ENCODE measurements around the gene SDR39U1.
A peak's percentile ranks its signal among the peaks of the same experiment; 100 is the strongest.
"Not testable (repeated sequence)": the region's sequence is repeated elsewhere in the genome, so short reads cannot be mapped to it uniquely, and the experiment has no call there.

SDR39U1 gene, protein sequence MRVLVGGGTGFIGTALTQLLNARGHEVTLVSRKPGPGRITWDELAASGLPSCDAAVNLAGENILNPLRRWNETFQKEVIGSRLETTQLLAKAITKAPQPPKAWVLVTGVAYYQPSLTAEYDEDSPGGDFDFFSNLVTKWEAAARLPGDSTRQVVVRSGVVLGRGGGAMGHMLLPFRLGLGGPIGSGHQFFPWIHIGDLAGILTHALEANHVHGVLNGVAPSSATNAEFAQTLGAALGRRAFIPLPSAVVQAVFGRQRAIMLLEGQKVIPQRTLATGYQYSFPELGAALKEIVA

DNA sequence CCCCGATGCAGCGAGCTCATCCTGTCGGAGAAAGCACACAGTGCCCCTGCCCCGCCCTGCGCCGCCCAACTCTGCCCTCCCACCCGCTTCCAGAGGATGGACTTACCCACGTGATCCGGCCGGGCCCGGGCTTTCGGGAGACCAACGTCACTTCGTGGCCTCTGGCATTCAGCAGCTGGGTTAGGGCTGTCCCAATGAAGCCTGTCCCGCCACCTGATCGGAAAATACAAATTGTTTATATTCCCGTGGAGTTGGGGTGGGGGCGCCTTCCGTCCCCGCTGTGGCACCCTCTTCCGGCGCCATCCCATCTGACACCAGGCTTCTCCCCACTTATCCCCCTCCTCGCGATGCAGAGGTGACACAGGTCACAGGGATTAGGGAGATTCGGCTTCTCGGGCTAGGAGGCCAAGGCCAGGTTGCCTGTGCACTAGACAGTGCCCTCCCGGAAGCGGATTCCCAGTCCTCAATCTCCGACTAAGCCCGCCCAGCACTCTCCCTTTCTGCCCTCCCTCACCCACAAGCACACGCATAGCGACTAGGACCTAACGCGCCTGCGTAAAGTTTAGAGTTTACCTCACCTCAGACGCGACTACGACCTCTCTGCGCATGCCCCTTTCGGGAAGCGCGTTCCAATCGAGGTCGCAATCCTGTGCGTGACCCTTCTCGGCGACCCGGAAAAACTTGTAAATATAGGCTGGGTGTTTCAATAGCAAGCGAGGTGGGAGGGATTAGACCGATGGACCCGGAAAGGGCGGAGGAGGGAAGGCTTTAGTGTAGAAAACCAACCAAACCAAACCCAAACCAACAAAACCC is at the start of gene SDR39U1:
Gene SDR39U1, minus strand, starts transcription at position 537 of the 813 bp plus-strand sequence. Its CDS starts 7 bp downstream, at position 530.
- peak; percentile 52 to 99 (median 95) for DNase-seq

DNA sequence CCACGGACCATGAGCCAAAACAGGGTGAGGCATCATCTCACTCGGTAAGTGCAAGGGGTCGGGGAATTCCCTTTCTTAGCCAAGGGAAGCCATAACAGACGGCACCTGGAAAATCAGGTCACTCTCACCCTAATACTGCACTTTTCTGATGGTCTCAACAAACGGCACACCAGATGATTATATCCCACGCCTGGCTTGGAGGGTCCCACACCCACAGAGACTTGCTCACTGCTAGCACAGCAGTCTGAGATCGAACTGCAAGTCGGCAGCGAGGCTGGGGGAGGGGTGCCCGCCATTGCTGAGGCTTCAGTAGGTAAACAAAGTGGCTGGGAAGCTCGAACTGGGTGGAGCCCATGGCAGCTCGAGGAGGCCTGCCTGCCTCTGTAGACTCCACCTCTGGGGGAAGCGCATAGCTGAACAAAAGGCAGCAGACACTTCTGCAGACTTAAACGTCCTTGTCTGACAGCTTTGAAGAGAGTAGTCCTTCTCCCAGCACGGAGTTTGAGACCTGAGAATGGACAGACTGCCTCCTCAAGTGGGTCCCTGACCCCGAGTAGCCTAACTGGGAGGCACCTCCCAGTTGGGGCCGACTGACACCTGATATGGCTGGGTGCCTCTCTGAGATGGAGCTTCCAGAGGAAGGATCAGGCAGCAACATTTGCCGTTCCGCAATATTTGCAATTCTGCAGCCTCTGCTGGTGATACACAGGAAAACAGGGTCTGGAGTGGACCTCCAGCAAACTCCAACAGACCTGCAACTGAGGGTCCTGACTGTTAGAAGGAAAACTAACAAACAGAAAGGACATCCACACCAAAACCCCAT is 49.2 kb upstream of the SDR39U1 start:
- not testable (repeated sequence) for DNase-seq

DNA sequence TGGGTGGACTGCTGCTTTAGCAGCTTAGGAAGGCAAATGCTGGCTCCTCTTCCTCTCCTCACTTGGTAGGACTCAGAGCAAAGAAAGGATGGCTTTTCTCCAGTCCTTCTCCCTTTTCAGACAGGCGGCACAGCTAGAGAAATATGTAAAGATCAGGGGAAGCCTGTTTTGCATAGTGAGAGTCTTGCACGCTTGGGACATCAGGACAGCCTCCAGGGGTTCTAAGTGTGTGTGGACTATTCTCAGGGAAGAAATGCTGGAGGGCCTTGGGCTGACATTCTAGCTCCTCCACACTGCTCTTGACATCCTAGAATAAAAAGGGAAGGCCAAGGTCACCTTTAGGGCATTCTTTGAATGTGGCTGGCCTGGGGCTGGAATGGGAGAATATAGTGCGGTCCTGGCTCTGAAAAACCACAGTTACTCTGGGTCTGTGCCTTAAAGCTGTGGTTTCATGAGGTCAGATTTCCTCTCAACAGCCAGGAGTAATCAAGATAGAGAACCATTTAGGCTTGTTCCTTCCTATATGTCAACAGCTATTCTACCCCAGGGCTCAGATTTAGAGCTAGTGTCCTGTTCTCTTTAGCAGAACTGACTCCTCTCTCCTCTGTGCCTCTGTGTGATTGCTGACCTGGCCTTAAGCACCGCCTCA is 41.2 kb upstream of the SDR39U1 start:
- no peak for DNase-seq

DNA sequence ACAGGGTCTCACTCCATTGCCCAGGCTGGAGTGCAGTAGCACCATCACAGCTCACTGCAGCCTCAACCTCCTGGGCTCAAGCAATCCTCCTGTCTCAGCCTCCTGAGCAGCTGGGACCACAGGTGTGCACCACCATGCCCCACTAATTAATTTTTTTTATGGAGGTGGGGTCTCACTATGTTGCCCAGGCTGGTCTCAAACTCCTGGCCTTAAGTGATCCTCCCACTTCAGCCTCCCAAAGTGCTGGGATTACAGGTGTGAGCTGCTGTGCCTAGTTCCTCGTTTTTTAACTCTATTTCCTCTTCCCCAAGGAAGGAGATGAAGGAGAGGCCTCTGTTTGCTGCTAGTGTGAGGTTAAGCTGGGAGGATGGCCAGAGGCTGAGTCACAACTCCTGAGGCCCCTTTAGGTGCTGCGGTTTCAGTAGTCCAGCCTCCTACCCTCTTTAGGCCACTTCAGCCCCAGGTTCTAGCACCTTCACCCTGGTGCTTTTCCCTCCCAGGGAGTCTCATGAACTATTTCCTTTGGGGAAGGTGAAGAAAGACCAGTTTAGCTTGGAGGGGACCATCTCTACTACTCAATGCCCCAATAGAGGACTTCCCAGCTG is 40.2 kb upstream of the SDR39U1 start:
- DNase-seq: not testable (repeated sequence)

DNA sequence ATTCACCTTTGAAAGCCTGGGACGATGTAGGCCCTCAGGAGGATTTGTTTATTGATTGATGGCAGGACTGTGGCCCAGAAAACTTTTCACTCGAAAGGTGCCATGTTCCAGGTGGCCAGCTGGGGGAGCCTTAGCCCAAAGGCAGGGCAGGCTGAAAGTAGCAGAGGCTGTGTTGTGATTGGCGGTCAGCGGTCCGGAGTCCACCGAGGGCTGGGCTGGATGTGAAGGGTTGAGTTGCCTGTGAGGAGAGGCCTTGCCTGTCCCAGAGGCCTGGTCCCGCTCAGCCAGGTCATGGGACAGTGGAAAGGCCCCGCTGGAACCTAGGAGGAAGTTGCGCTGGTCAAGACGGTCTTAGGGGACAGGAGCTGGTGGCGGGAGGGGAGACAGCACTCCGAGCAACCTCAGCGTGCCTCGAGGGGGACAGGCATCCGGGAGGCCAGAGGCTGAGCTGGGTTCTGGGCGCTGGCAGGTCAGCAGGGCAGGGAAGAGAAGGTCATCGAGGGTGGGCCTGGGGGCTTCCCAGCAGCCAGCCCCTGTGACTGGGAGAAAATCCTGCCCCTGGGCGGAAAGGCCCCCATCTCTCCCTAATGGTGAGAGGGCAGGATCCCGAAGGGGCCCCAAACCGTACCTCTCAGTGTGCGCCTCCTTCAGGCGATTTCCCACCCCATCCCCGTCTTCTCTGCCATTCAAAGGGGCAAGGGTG is 39.2 kb upstream of the SDR39U1 start:
- peak in 5 of 56 donors; percentile 1 to 17 (median 8) for DNase-seq

DNA sequence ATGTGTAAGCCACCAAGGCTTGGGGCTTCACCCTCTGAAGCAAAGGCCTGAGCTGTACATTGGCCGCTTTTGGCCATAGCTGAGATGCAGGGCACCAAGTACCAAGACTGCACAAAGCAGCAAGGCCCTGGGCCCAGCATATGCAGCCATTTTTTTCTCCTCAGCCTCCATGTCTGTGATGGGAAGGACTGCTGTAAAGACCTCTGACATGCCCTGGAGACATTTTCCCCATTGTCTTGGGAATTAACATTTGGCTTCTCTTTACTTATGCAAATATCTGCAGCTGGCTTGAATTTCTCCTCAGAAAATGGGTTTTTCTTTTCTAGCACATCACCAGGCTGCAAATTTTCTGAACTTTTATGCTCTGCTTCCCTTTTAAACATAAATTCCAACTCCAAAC is 37.4 kb upstream of the SDR39U1 start:
- not testable (repeated sequence) for DNase-seq

DNA sequence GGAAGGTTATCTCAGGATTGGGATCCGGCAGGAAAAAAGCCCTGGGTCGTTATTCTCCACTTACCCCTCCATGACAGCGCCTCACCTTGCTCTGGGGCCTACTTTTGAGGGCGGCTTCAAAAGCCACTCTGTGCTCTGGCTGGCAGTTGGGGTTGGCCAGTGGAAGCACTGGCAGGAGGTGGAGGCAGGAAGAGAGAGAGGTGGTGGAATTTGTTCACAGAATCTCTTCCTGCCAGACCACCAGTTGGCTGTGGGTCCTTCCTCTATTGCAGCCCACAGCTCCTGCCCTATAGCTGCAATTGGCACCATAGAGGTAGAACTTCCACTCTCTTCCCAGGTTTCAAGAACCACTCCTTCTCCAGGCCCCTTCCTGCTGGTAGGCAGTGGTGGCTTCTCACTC is 32.7 kb upstream of the SDR39U1 start:
- DNase-seq: no peak

DNA sequence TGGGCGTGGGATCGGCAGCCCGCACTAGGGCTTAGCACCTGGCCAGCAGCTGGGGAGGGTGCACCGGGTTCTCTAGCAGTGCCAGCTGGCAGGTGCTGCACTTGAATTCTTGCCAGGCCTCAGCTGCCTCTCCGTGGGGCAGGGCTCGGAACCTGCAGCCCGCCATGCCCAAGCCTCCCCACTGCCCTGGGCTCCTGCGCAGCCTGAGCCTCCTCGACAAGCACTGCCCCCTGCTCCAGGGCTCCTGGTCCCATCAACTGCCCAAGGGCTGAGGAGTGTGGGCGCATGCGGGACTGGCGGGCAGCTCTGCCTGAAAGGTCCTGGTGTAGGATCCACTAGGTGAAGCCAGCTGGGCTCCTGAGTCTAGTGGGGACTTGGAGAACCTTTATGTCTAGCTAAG is 30.6 kb upstream of the SDR39U1 start:
- no peak for DNase-seq

DNA sequence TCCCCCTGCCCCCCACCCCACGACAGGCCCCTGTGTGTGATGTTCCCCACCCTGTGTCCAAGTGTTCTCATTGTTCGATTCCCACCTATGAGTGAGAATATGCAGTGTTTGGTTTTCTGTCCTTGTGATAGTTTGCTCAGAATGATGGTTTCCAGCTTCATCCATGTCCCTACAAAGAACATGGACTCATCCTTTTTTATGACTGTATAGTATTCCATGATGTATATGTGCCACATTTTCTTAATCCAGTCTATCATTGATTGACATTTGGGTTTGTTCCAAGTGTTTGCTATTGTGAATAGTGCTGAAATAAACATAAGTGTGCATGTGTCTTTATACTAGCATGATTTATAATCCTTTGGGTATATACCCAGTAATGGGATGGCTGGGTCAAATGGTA is 27.9 kb upstream of the SDR39U1 start:
- not testable (repeated sequence) for DNase-seq

DNA sequence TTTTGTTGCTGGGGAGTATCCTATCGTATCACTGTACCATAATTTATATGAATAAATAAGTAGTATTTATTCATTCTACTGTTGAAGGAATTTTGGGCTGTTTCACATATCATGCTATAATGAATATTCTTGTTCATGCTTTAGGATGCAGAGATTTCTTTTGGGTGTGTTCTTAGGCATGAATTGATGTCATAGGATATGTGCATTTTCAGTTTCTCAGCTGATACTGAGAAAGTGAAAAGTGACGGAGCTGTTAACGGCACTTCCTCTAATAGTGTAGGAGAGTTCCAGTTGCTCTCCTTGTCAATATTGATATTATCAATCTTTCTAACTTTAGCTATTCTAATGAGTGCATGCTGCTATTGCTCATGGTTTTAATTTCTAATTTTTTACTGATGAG is 23.2 kb upstream of the SDR39U1 start:
- no peak for DNase-seq

DNA sequence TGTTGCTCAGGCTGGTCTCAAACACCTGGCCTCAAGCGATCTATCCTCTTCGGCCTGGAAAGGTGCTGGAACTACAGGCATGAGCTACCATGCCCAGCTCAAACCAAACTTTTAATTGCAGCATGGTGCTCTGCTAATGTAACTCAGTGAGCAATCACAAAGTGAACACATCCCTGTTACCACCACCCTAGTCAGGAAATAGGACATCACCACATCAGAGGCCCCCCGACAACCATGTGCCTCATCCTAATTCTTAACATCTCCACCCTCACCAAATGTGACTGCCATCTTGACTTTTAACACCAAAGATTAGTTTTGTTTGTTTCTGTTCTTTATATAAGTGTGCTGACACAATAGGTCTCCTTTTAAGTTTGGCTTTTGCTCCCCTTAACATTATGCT is 22.8 kb upstream of the SDR39U1 start:
- DNase-seq: no peak

DNA sequence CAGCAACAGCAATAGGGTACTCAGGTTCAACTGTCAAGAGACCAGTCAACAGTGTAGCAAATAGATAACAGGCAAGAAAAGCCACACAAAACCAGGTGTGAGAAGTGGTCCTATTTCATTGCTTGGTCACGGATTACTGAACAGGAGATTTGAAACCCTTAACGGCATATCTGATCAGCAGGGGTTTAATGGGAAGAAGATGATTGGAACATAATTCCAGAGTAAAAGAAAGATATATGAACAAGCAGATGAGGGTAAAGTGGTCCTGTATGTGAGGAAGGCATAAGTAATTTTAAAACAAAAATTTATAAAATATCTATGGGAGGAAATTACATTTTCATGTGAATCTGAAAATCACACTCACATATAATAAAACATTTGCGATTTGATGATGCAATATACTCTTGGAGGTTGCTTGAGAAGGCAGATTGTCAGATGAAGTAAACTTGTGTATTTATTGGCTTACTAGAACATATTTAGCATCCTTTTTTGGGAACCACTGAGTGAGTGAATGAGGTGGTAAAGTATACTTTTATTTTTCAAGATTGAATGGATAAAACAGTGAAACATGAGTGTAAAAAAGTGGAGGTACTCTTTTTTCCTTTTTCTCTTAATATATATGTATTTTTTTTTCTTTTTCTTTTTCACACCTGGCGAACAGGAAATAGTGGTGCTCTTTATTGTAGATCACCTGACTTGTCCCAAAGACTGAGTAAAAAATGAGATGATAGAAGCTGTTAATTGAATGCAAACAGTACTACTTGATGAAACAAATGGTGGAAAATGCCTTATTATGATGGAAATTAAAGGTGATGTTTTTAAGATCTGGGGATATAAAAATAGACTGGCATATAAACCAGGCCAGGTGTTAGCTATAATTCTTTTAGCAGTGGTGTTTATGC is 21.6 kb upstream of the SDR39U1 start:
- DNase-seq: no peak

DNA sequence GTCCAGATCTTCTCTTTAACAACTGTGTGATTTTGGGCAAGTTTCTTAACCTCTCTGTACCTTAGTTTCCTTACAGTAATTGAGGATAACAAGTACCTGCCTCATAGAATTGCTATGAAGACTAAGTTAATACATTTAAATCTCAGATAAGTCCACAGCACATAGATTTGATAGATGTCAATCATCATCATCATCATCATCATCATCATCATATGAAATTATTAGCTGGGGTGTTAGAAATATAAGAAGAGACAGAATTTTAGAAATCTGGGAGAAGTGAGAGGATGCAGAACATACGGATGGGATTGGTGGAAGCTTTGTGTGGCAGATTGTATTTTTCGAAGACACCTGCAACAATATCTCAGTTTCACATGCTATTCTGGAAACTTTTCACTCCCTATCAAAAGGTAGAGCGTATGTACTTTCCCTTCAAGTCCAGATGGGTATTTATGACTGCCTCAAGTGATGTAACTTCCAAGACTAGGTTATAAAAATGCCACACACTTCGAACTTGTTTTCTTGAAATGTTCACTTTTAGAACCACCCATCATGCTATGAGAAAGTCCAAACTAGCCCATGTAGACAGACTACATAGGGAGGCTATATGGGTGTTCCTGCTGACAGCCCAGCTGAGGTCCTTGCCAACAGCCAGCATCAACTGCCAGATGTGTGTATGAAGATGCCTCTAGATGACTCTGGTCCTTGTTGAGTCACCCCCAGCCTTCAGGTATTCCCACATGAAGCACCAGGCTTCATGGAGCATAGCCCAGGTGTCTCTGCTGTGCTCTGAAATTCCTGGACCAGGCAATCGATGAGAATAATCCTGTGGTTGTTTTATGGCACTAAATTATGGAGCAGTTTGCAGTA is 20.7 kb upstream of the SDR39U1 start:
- DNase-seq: no peak

DNA sequence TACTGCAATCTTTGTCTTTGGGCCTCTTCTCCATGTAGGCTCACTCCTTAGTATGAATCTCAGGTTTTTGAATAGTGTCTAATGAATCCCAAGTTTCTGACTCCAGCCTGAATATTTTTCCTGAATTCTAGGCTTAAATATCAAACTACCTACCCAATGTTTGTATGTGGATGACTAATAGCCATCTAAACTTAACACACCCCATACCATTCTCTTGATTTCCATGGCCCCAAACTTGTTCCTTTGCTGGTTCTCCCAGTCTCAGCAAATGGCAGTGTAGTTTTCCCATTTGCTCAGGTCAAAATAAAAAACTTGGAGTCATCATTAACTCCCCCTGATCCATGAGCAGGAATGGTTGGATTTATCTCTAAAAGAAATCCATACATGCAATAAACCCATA is 18.8 kb upstream of the SDR39U1 start:
- no peak for DNase-seq

DNA sequence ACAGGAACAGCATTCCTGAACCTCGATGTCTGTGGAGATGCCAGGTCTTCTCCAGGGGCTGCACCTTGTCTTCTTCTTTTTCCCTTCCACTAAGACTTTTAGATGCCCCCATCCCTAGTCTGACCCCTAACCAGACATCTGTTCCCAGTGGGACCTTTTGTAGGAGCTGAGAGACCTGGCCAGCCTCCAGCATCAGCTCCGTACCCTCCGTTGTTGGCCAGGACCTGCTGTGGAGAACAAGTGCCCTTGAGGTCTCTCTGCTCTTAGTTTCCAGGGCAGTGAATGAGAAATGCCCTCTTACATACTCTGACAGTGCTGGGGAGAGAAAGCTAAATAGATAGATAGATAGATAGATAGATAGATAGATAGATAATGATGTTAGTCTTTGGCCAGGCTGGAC is 16.8 kb upstream of the SDR39U1 start:
- DNase-seq: no peak

DNA sequence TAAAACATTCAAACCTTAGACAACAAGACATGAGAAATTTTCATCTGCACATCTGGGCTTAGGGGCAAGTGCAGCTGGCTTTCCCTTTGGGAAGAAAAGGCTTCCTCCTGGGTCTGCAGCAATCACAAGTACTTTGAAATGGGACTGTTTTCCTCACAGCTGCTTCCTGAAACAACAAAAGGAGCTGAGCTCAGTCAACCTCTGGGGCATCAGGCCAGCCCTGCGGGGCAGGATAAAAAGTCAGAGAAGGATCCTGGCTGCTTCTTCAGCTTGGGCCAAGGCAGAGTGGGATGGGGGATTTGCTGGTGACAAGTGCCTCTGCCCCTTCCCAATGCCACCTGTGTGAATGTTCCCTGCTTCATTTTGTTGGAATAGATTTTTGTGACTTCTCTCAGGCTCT is 16.2 kb upstream of the SDR39U1 start:
- DNase-seq: no peak

DNA sequence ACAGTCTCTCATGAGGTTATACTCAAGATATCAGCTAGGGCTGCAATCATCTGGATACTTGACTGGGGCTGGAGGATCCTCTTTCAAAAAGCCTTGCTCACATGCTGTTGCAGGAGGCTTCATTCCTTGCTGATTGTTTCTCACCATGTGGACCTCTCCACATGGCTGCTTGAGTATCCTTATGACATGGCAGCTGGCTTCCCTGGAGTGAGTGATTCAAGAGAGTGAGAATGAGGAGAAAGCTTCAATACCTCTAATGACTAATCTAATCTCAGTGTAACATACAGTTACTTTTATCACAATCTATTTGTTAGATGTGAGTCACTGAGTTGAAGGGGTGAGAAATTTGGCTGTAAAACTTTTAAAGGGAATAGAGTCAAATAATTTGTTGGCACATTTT is 14.4 kb upstream of the SDR39U1 start:
- no peak for DNase-seq

DNA sequence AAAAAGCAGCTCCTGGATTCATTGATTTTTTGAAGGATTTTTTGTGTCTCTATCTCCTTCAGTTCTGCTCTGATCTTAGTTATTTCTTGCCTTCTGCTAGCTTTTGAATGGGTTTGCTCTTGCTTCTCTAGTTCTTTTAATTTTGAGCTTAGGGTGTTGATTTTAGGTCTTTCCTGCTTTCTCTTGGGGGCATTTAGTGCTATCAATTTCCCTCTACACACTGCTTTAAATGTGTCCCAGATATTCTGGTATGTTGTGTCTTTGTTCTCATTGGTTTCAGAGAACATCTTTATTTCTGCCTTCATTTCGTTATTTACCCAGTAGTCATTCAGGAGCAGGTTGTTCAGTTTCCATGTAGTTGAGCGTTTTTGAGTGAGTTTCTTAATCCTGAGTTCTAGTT is 8.3 kb upstream of the SDR39U1 start:
- not testable (repeated sequence) for DNase-seq

All from amygdala (tissue), 56 donors.